Karpas-422 (cell line): ENCODE data around the gene HDAC4. TPM values are rescaled to one million over a fixed set of nuclear protein-coding genes. Genes with fewer than 3 reads are reported as not detected.

Experiments
- DNase-seq: peaks from one replicate; pipeline ENCODE4 v3.0.0-alpha.2; 2015
- H2AFZ ChIP-seq: fragments of 200-600 bp; sonication (generic); 2 replicates; pipeline ENCODE4 v1.6.1; 2014; ENCODE audit warnings: antibody characterized with exemption, low read length, mixed read lengths
- H3K27ac ChIP-seq: fragments of 200-600 bp; sonication (generic); 2 replicates; pipeline ENCODE4 v1.5.1; 2014; ENCODE audit warnings: mild to moderate bottlenecking, low read length, moderate library complexity
- H3K27me3 ChIP-seq: fragments of 200-600 bp; sonication (generic); 2 replicates; pipeline ENCODE4 v1.6.1; 2014; ENCODE audit warnings: low read length, mixed read lengths
- H3K36me3 ChIP-seq: fragments of 200-600 bp; sonication (generic); 2 replicates; pipeline ENCODE4 v1.6.1; 2014; ENCODE audit warnings: low read length, mixed read lengths; ENCODE audit not compliant: insufficient read depth
- H3K4me1 ChIP-seq: fragments of 200-600 bp; sonication (generic); 2 replicates; pipeline ENCODE4 v1.6.1; 2014; ENCODE audit warnings: mild to moderate bottlenecking, low read length, mixed read lengths
- H3K4me2 ChIP-seq: fragments of 200-600 bp; sonication (generic); 2 replicates; pipeline ENCODE4 v1.6.1; 2014; ENCODE audit warnings: low read length, low read depth, mild to moderate bottlenecking; ENCODE audit not compliant: poor library complexity, severe bottlenecking
- H3K4me3 ChIP-seq: fragments of 200-600 bp; sonication (generic); 2 replicates; pipeline ENCODE4 v1.5.1; 2014; ENCODE audit warnings: mild to moderate bottlenecking, antibody characterized with exemption, low read length, mixed read lengths
- H3K79me2 ChIP-seq: fragments of 200-600 bp; sonication (generic); 2 replicates; pipeline ENCODE4 v1.6.1; 2014; ENCODE audit warnings: mild to moderate bottlenecking, low read length, mixed read lengths
- H3K9ac ChIP-seq: fragments of 200-600 bp; sonication (generic); 2 replicates; pipeline ENCODE4 v1.6.0; 2014; ENCODE audit warnings: low read length
- H3K9me2 ChIP-seq: fragments of 200-600 bp; sonication (generic), shearing (Covaris generic); replicated peaks from 2 replicates; pipeline ENCODE4 v1.6.0; 2014; ENCODE audit warnings: mild to moderate bottlenecking, low read length, moderate library complexity; ENCODE audit not compliant: insufficient read depth
- H3K9me3 ChIP-seq: fragments of 300-700, 200-600 bp; sonication (generic); 2 replicates; pipeline ENCODE4 v1.6.1; 2014; ENCODE audit warnings: low read length, mixed read lengths
- H4K20me1 ChIP-seq: fragments of 200-600 bp; sonication (generic); 2 replicates; pipeline ENCODE4 v1.6.1; 2014; ENCODE audit warnings: mild to moderate bottlenecking, antibody characterized with exemption, low read length, low read depth; ENCODE audit not compliant: insufficient read depth
- total RNA-seq: library from RNA; depleted of rRNA; stranded (reverse); fragments of >200 nt; shearing (Covaris generic); gene quantifications from 2 replicates; pipeline ENCODE4 v1.2.3, GENCODE V29; 2014; ENCODE audit warnings: low replicate concordance

Gene HDAC4
- total RNA-seq, 1 experiment from 2014 or later = 8.5 TPM

DNA sequence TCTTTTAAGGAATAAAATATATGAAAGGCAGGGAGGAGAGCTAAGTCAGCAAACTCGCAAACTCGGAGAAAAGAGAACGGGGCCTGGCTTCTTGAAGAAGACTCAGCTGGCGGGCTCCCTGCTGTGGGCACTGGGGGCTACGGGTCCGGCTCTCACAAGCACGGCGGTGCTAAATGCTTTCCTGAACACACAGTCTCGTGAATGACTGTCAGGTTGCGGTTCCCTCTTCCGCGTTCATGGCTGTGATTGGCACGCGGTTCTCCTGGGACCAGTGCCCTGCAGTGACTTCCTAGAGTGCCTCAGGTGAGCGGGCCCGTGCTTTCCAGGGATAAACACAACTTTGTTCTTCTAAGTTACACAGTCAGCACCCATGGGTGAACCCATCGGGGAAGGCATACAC, 208.4 kb downstream of the HDAC4 start:
- Histone ChIP-seq H3K9me2 (no peaks in the 10 kb centered on the region), H3K4me2 (no peak overlapping the region), H3K9ac (no peak overlapping the region), H3K27ac (no peak overlapping the region), H3K79me2 (no peaks in the 10 kb centered on the region), H3K4me3 (no peak overlapping the region), H3K27me3 (no peaks in the 10 kb centered on the region), H3K36me3 (peaks cover 3% of the 10 kb centered on the region; the same call in 1 of the 2 replicates), H3K9me3 (peaks cover 3% of the 10 kb centered on the region; the same call in 1 of the 2 replicates), H2AFZ (no peak overlapping the region), H3K4me1 (no peaks in the 10 kb centered on the region), H4K20me1 (no peaks in the 10 kb centered on the region)
- DNase-seq = no peak

DNA sequence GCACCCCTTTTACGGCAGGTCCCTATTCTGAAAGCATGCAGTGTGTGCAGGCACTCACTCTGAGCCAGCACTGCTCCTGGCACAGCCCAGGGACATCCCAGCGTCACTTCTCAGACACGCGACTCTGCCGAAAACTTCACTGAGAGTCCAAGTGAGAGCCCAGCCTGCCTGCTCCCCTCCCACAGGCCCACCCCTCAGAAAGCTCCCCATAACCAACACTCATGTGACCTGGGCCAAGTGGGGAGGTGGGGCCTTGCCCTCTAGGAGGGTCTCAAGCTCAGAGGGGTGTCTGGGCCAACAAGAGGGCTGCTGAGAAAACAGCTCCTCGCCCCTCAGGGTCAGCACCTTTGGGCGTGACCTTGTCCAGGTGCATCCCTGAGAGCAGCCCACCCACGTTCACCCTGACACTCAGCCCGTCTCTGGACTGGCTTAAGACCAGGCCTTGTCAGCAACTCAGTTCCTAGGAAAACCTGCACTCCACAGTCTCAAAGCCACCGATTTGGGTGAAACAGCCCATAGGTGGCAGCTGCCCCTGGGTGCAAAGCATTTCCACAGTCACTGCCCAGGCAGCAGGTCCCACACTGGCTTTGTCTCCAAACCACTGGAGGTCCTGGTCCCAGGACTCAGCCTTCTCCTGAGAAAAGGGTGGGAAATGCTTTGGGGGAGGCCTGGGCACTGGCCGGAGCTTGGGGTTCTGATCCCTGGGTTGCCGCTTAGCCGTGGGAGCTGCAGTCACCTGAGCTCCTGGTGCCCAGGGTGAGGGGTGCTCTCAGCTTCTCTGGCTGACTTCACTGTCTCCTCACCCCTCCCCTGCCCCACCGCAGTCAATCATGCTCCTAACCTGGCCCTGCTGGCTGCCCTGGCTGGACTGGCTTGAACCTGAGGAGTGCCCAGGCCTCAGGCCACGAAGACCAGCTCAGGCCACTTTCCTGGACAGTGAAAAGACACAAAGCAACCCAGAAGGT, 209.6 kb downstream of the HDAC4 start:
- Histone ChIP-seq H3K9ac (no peak overlapping the region), H4K20me1 (no peaks in the 10 kb centered on the region), H3K79me2 (no peaks in the 10 kb centered on the region), H3K9me2 (no peaks in the 10 kb centered on the region), H2AFZ (no peak overlapping the region), H3K4me2 (no peak overlapping the region), H3K4me3 (no peak overlapping the region), H3K27ac (no peak overlapping the region), H3K27me3 (no peaks in the 10 kb centered on the region), H3K9me3 (peaks cover 3% of the 10 kb centered on the region; the same call in 1 of the 2 replicates), H3K4me1 (no peaks in the 10 kb centered on the region), H3K36me3 (peaks cover 3% of the 10 kb centered on the region; the same call in 1 of the 2 replicates)
- no peak for DNase-seq

DNA sequence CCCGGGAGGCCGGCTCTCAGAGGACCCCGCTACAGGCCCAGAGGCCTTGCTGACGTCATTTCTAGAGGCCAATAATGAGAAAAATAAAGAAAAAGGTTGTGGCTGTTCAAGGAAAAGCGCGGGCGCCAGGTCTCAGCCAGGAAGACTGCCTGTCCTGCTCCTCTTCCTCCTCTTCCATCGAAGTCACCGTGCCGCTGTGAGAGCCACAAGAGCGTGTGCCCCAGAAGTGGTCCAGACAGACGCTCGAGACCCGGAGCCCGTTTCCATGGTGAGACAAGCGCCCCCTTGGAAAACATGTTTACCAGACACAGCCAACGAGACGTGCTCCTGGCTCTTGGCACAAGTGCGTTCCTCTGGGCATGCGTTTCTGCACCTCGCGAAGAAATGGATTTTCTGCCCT, 210.5 kb downstream of the HDAC4 start:
- Histone ChIP-seq H2AFZ (no peak overlapping the region), H3K4me3 (no peak overlapping the region), H3K9ac (no peak overlapping the region), H3K4me1 (no peaks in the 10 kb centered on the region), H3K9me2 (no peaks in the 10 kb centered on the region), H3K27me3 (no peaks in the 10 kb centered on the region), H3K79me2 (no peaks in the 10 kb centered on the region), H3K36me3 (peaks cover 3% of the 10 kb centered on the region; the same call in 1 of the 2 replicates), H4K20me1 (no peaks in the 10 kb centered on the region), H3K4me2 (no peak overlapping the region), H3K27ac (no peak overlapping the region), H3K9me3 (peaks cover 3% of the 10 kb centered on the region; the same call in 1 of the 2 replicates)
- DNase-seq = no peak

DNA sequence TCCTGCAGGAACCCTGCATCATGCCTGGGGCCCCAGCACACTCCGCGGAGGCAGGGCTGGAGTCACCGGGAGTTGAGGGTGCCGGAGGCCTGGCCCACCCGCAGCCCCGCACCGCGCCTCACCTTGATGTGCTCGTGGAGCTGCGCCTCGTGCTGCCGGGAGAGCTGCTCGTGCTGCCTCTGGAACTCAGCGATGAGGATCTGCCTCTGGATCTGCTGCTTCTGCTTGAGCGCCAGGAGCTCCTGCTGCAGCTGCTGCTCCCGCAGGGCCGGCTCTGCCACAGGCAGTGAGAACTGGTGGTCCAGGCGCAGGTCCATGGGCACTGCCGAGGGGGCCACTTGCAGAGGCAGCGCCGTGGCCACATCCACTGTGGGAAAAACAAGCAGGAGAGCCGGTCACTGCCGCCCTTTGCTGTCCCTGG, 211.1 kb downstream of the HDAC4 start:
- Histone ChIP-seq H3K9me2 (no peaks in the 10 kb centered on the region), H3K27me3 (no peaks in the 10 kb centered on the region), H3K4me1 (no peaks in the 10 kb centered on the region), H3K4me2 (no peak overlapping the region), H3K79me2 (no peaks in the 10 kb centered on the region), H3K9ac (no peak overlapping the region), H3K27ac (no peak overlapping the region), H3K9me3 (peaks cover 3% of the 10 kb centered on the region; the same call in 1 of the 2 replicates), H4K20me1 (no peaks in the 10 kb centered on the region), H2AFZ (no peak overlapping the region), H3K4me3 (no peak overlapping the region), H3K36me3 (peaks cover 3% of the 10 kb centered on the region; the same call in 1 of the 2 replicates)
- DNase-seq = no peak

DNA sequence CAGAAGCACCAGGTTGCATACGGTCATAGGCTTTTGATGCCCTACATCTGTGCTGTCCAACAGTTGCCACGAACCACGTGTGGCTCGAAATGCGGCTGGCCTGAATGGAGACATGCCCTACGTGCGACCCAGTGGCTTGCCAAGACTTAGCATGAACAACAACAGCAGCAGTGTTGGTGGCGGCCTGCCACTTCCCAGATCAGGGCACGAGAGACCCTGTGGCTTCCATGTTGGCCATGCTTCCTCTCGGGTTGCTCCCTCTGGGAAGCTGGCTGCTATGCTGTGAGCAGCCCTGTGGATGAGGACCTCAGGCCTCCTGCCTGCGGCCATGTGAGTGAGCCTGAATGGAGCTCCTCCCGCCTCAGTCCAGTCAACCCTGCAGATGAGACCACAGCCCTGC, 212.3 kb downstream of the HDAC4 start:
- DNase-seq = no peak
- Histone ChIP-seq H3K9me2 (no peaks in the 10 kb centered on the region), H3K4me1 (no peaks in the 10 kb centered on the region), H4K20me1 (no peaks in the 10 kb centered on the region), H3K4me2 (no peak overlapping the region), H2AFZ (no peak overlapping the region), H3K36me3 (peaks cover 3% of the 10 kb centered on the region; the same call in 1 of the 2 replicates), H3K9ac (no peak overlapping the region), H3K9me3 (peaks cover 3% of the 10 kb centered on the region; the same call in 1 of the 2 replicates), H3K27me3 (no peaks in the 10 kb centered on the region), H3K4me3 (no peak overlapping the region), H3K79me2 (no peaks in the 10 kb centered on the region), H3K27ac (no peak overlapping the region)

DNA sequence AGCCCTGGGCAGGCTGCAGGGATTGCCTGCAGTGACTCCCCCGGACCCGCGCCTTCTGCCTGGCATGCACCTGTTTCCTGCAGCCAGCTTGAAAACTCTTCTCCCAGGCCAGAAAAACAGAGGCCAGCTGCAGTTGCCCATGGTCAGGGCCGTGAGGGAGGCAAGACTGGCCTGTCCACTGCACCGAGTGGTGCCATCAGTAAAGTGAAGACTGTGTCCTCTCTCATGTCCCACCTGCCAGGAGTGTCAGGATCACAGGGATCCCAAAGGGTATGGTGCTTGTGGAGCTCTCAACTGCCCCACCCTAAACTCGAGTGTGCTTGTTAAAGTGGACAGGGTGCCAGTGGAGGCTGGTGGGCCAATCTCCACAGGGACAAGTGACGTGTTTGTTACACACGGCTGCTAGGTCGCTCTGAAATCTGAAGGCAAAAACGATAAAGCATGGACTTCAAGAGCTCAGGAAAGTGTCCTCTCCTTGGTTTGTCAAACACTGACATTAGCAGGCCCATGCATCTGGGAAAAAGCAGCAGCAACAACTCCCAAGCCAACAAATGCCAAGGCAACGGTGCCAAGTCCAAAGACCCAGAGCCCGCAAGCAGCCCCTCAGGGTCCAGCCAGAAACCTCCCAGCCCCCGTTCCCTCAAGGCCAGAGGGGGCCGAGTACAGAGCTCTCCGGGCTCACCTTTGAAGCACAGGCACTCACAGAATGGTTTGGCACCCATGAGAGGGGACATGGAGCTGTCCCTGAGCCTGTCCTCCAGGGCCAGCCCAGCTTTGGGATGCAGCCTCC, 213.2 kb downstream of the HDAC4 start:
- Histone ChIP-seq H3K4me3 (no peak overlapping the region), H4K20me1 (no peaks in the 10 kb centered on the region), H3K27me3 (no peaks in the 10 kb centered on the region), H3K9me3 (peaks cover 3% of the 10 kb centered on the region; the same call in 1 of the 2 replicates), H3K4me2 (no peak overlapping the region), H3K9me2 (no peaks in the 10 kb centered on the region), H3K9ac (no peak overlapping the region), H3K79me2 (no peaks in the 10 kb centered on the region), H3K27ac (no peak overlapping the region), H2AFZ (no peak overlapping the region), H3K4me1 (no peaks in the 10 kb centered on the region), H3K36me3 (peaks cover 3% of the 10 kb centered on the region; the same call in 1 of the 2 replicates)
- DNase-seq = no peak

DNA sequence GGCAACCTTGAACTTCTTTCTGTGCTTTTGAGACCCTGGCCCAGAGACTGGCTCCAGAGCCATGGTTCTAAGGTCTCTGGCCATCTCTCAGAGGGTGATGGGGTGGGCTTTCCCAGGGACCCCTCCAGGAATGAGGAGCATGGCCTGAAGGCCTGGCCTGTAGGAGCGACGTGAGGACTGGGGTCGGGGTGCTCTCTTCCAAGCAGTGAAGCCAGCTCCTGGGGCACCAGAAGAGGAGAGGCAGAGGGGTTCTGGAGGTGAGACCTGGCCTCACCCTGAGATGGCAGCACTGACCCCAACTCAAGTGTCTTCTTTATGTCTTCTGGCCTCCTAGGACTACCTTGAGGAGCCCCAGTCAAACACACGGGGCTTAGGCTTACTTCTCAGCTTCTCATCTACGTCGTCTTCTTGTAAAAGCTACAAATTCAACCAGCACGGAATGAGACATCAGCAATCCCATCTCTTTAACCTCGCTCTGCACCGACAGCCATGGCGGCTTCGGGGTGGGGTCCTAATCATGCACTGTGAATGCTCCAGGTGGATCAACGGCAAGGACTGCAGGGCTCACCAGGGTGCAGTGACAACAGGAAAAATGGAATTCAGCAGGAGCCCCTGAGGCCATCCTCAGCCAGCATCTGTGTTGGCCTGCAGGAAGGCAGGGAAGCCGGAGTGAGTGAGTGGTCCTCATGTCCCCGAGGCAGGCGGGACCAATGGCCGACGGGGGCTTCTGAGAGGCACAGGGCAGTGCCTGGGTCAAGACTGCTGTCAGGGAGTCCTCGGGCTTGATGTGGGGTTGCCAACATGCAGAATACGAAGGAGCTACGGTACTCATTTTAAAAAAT, 214.1 kb downstream of the HDAC4 start:
- no peaks in the 10 kb centered on the region for H3K27me3 ChIP-seq
- no peak overlapping the region for H3K4me3 ChIP-seq
- H3K4me2 ChIP-seq = no peak overlapping the region
- H3K36me3 ChIP-seq = peaks cover 3% of the 10 kb centered on the region; the same call in 1 of the 2 replicates
- no peak overlapping the region for H2AFZ ChIP-seq
- no peaks in the 10 kb centered on the region for H3K79me2 ChIP-seq
- no peaks in the 10 kb centered on the region for H3K9me2 ChIP-seq
- H3K4me1 ChIP-seq = no peaks in the 10 kb centered on the region
- peaks cover 3% of the 10 kb centered on the region; the same call in 1 of the 2 replicates for H3K9me3 ChIP-seq
- no peak overlapping the region for H3K9ac ChIP-seq
- no peaks in the 10 kb centered on the region for H4K20me1 ChIP-seq
- DNase-seq = no peak
- H3K27ac ChIP-seq = no peak overlapping the region
